Panc1 (cell line): ENCODE results near the gene ZFYVE21.

Source experiments
- CTCF ChIP-seq: fragments of 450-650 bp; IDR thresholded peaks from 2 replicates; pipeline ENCODE4 v1.5.1; 2017; ENCODE audit warnings: mild to moderate bottlenecking
- POLR2AphosphoS5 ChIP-seq: IDR thresholded peaks from 2 replicates; pipeline ENCODE4 v1.6.1; 2012; ENCODE audit warnings: mild to moderate bottlenecking, low read depth, low read length, moderate library complexity
- TCF7L2 ChIP-seq: IDR thresholded peaks from 2 replicates; pipeline ENCODE4 v1.6.1; 2011; ENCODE audit warnings: mild to moderate bottlenecking, low read depth, low read length, inconsistent platforms

- no peak for TF ChIP-seq CTCF
- no peak for TF ChIP-seq POLR2AphosphoS5
- no peak for TF ChIP-seq TCF7L2
Measured at GRCh38 chr14:103684471-103684870, 31.1 kb upstream of the ZFYVE21 start.
